CD8-positive, alpha-beta memory T cell (primary cell): ENCODE results near the gene BDH2. TPM values are rescaled to one million over a fixed set of nuclear protein-coding genes. Genes with fewer than 3 reads are reported as not detected.

Experiments used
- CTCF ChIA-PET: fragments of 350-600 bp; sonication (Branson Sonifier 250); formaldehyde crosslinking; loops from one replicate; lab custom pipeline; 2021; ENCODE audit warnings: antibody characterized with exemption; lab: Charles Lee
- POLR2A ChIA-PET: fragments of 350-600 bp; sonication (Branson Sonifier 250); formaldehyde crosslinking; loops from one replicate; lab custom pipeline; 2021; ENCODE audit warnings: antibody characterized with exemption; lab: Charles Lee
- DNase-seq, 5 donors: peaks; one replicate each; pipeline versions ENCODE4 v3.0.0 to v3.0.0-alpha.2; 2020 to 2022; ENCODE audit warnings: mixed read lengths in 1 of 5
- H3K27ac ChIP-seq: one replicate; pipeline ENCODE4 v1.7.0; 2013; ENCODE audit warnings: low read depth, mild to moderate bottlenecking, low read length, moderate library complexity
- H3K27me3 ChIP-seq: 2 replicates; pipeline ENCODE4 v1.7.0; 2013; ENCODE audit warnings: low read length, mild to moderate bottlenecking; ENCODE audit not compliant: insufficient read depth, poor library complexity, severe bottlenecking
- H3K36me3 ChIP-seq: 2 replicates; pipeline ENCODE4 v1.7.0; 2013; ENCODE audit warnings: mild to moderate bottlenecking, low read length, moderate library complexity; ENCODE audit not compliant: insufficient read depth
- H3K4me1 ChIP-seq: 2 replicates; pipeline ENCODE4 v1.7.0; 2013; ENCODE audit warnings: mild to moderate bottlenecking, low read length, moderate library complexity; ENCODE audit not compliant: insufficient read depth
- H3K4me3 ChIP-seq: 2 replicates; pipeline ENCODE4 v1.7.0; 2013; ENCODE audit warnings: mild to moderate bottlenecking, low read length
- H3K9me3 ChIP-seq: 2 replicates; pipeline ENCODE4 v1.7.0; 2013; ENCODE audit warnings: mild to moderate bottlenecking, low read length
- H3K27ac Mint-ChIP-seq, 8 donors: one replicate each; pipeline ENCODE4 v1.8.0; 2020 to 2021; ENCODE audit warnings: mixed read lengths in 8 of 8, mild to moderate bottlenecking in 6 of 8, inconsistent platforms in 3 of 8, moderate library complexity in 3 of 8
- H3K27me3 Mint-ChIP-seq, 2 donors: one replicate each; pipeline ENCODE4 v1.8.0; 2020 to 2021; ENCODE audit warnings: mixed read lengths in 2 of 2, mild to moderate bottlenecking in 1 of 2, moderate library complexity in 1 of 2
- H3K36me3 Mint-ChIP-seq, 3 donors: one replicate each; pipeline ENCODE4 v1.8.0; 2020 to 2021; ENCODE audit warnings: mixed read lengths in 3 of 3, inconsistent platforms in 1 of 3, mild to moderate bottlenecking in 1 of 3
- H3K4me1 Mint-ChIP-seq, 3 donors: one replicate each; pipeline ENCODE4 v1.8.0; 2020 to 2021; ENCODE audit warnings: mixed read lengths in 3 of 3, inconsistent platforms in 1 of 3, mild to moderate bottlenecking in 1 of 3
- H3K4me3 Mint-ChIP-seq, 7 donors: one replicate each; pipeline ENCODE4 v1.8.0; 2020 to 2021; ENCODE audit warnings: mixed read lengths in 7 of 7, mild to moderate bottlenecking in 6 of 7, moderate library complexity in 4 of 7, inconsistent platforms in 2 of 7
- H3K9me3 Mint-ChIP-seq, 5 donors: one replicate each; pipeline ENCODE4 v1.8.0; 2020 to 2022; ENCODE audit warnings: mixed read lengths in 5 of 5, mild to moderate bottlenecking in 3 of 5, moderate library complexity in 2 of 5, inconsistent platforms in 1 of 5
- polyA plus RNA-seq: library from polyadenylated mRNA; unstranded; fragments of 300-500 nt; fragmentation: Illumina TruSeq; gene quantifications from one replicate; pipeline ENCODE4 v1.2.3, GENCODE V29; 2021
- total RNA-seq, 2 experiments: library from RNA; stranded (reverse); gene quantifications; one replicate each; pipeline ENCODE4 v1.2.3, GENCODE V29; 2021

Gene BDH2
- total and polyA plus RNA-seq, 3 experiments from 2014 or later = 10.9 to 29.2 (median 11.4) TPM

DNA sequence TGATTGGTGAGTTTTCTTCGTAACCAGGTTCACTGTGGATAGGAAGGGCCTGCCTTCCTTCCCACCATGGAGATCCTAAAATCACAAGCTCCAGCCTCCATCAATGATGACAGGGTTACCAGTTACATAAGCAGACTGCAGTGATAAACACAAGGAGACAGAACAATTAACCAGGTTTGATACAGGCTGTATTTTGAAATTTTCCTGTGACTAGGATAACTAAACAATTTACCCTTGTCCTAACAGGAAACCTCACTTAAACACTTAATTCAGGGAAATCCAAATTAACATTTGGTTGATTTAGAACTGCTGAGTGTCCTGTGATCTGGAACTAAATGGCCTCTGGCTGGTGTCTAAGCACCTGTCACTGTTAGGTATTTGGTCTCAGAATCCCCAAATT is 20.0 kb downstream of the BDH2 start:
- POLR2A ChIA-PET = no interaction called here
- peak overlapping the region in 3 of 8 donors; percentile 56 to 70 (median 66) for H3K27ac Mint-ChIP-seq
- DNase-seq = no peak

DNA sequence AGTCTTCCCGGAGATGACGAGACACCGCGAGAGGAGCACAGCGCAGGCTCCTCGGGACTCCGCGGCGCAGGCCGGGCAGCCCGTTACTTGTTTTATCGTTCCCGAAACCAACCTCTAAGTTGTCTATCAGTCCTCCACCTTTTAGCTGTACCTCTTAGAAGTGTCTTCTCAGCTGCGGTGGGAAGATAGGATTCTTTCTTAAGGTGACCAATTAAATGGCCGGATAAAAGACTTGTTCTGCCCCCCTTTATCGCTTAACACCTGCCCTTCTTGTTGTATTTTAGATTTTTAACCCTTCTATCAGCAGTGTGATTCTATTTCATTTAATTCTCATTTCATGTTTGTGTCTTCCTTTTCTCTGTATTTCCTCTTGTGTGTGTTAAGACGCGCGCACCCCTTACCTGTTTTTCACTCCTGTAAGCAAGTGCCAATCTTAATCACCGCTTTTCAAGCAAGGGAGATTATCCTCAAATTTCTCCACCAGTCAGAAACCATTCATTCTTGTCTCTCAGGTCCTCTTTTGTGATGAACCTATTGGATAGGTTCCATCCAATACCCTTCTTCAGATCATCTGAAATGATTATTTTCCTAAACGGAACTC is 22.8 kb downstream of the BDH2 start, which contains the start of gene SLC9B2:
Gene SLC9B2, minus strand, starts transcription at position 15 of the 601 bp plus-strand sequence. CDS start 9,211 bp downstream, outside the sequence.
- Mint-ChIP-seq H3K36me3 (peaks cover 4 to 22% (median 7%) of the 10 kb centered on the region in 3 donors), H3K9me3 (no peaks in the 10 kb centered on the region), H3K4me3 (peak within 1 kb of the TSS; percentile 89 to 99 (median 95)), H3K27ac (peak within 1 kb of the TSS; percentile 89 to 100 (median 99)), H3K27me3 (no peaks in the 10 kb centered on the region), H3K4me1 (peaks cover 42 to 66% (median 62%) of the 10 kb centered on the region in 3 donors)
- H3K27me3 ChIP-seq = no peaks in the 10 kb centered on the region
- POLR2A ChIA-PET = interaction anchor here (0.8 to 1.4 kb wide), 4 partner anchors 57 to 732 kb away, joined by 3 to 5 read pairs (median 4); partner anchors contain the start of genes SLC39A8, SLC9B1 and UBE2D3
- no peaks in the 10 kb centered on the region for H3K9me3 ChIP-seq
- DNase-seq = no peak
- no peaks in the 10 kb centered on the region for H3K36me3 ChIP-seq
- peak within 1 kb of the TSS; percentile 49 for H3K4me3 ChIP-seq
- CTCF ChIA-PET = interaction anchor here (0.7 to 1.7 kb wide), 6 partner anchors 11 to 576 kb away, joined by 3 to 12 read pairs (median 3); partner anchors contain the start of genes NFKB1 and UBE2D3
- H3K4me1 ChIP-seq = peaks cover 26% of the 10 kb centered on the region
- H3K27ac ChIP-seq = peak within 1 kb of the TSS; percentile 94

More for the DNA sequence above, 20.0 kb downstream of the BDH2 start:
- H3K4me3 ChIP-seq = no peak overlapping the region
- peaks cover 4 to 26% (median 20%) of the 10 kb centered on the region in 3 donors for H3K36me3 Mint-ChIP-seq
- H3K27me3 Mint-ChIP-seq = no peaks in the 10 kb centered on the region
- H3K9me3 Mint-ChIP-seq = no peaks in the 10 kb centered on the region
- H3K4me3 Mint-ChIP-seq = no peak overlapping the region
- H3K36me3 ChIP-seq = no peaks in the 10 kb centered on the region
- peaks cover 19% of the 10 kb centered on the region for H3K4me1 ChIP-seq
- no peaks in the 10 kb centered on the region for H3K27me3 ChIP-seq
- H3K4me1 Mint-ChIP-seq = peaks cover 27 to 41% (median 39%) of the 10 kb centered on the region in 3 donors
- CTCF ChIA-PET = interaction anchor here (2.1 kb wide), 1 partner anchor 12 kb away, joined by 9 read pairs; no protein-coding TSS in a partner anchor
- no peaks in the 10 kb centered on the region for H3K9me3 ChIP-seq
- H3K27ac ChIP-seq = no peak overlapping the region

DNA sequence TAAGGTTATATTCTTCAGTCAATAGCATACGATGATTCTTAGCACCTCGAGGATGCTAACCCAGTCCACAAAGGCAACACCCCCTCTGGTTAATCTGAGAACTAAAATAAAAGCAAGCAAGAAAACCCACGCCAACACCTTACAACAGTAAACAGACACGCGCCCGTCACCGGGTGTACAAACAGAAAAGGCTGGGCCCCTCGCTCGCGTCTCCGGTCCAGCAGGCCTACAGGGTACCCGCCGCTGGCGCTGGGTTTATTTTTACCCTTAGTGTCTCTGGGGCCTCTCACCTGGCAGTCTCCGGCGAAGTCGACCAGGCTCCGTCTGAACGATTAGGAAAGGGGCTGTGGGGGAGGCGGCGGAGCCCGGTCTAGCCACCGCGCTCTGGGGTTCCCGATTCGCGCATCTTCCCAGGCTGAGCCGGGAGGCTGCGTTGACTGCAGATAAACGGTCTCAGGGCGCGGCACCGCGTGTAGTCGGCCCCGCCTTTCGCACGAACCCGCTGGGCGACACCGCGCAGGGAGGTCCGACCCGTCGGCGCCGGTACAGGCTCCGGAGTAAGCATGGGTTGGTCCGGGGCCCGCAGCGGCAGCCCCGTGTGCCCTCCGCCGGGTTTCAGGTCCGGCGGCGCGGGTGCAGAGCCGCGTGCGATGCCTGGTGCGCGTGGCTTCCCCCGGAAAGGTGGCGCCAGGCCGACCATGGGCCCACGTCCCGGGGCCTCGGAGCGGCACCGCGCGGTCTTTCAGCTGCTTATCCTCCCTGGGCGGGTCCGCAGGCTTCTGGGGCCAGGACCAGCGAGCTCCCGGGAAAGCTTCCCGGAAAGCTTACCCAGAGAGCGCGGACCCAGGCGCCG is 23.5 kb downstream of the BDH2 start:
- Histone ChIP-seq H3K4me1 (peaks cover 26% of the 10 kb centered on the region), H3K9me3 (no peaks in the 10 kb centered on the region), H3K27me3 (no peaks in the 10 kb centered on the region), H3K27ac (peak overlapping the region; percentile 94), H3K4me3 (peak overlapping the region; percentile 49), H3K36me3 (no peaks in the 10 kb centered on the region)
- ChIA-PET CTCF (interaction anchor here (0.7 to 1.7 kb wide), 9 partner anchors 9 to 576 kb away, joined by 3 to 12 read pairs (median 3); partner anchors contain the start of genes BDH2, NFKB1 and UBE2D3), POLR2A (interaction anchor here (0.8 to 1.4 kb wide), 4 partner anchors 57 to 731 kb away, joined by 3 to 5 read pairs (median 4); partner anchors contain the start of genes SLC39A8, SLC9B1 and UBE2D3)
- H3K27me3 Mint-ChIP-seq = no peaks in the 10 kb centered on the region
- peaks cover 42 to 66% (median 62%) of the 10 kb centered on the region in 3 donors for H3K4me1 Mint-ChIP-seq
- H3K9me3 Mint-ChIP-seq = no peaks in the 10 kb centered on the region
- peak overlapping the region; percentile 89 to 99 (median 95) for H3K4me3 Mint-ChIP-seq
- H3K27ac Mint-ChIP-seq = peak overlapping the region; percentile 89 to 100 (median 99)
- peaks cover 0 to 17% (median 4%) of the 10 kb centered on the region in 3 donors for H3K36me3 Mint-ChIP-seq
- DNase-seq = peak; percentile 45 to 84 (median 69)

DNA sequence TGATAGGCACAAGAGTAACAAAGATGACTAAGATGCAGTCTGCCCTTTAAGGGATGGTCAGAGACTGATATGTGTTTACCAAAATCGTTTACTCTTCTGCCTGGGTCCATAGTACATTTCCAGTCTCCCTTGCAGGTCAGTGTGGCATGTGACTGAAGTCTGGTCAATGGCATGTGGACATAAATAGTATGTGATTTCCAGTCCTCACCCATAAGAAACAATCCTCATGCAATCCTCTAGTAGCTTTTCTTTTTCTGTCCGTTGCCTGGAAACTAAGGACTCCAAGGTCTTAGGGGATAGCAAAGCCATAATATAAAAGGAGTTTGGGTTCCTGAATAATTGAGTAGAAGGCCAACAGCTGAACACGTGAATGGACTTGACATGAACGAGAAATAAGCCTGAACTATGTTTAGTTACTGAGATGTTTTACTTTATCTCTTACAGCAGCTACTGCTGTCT is 24.2 kb downstream of the BDH2 start:
- Mint-ChIP-seq H3K27ac (peak overlapping the region; percentile 89 to 100 (median 99)), H3K27me3 (no peaks in the 10 kb centered on the region), H3K4me3 (peak overlapping the region; percentile 89 to 99 (median 95)), H3K36me3 (peaks cover 0 to 16% (median 5%) of the 10 kb centered on the region in 3 donors), H3K4me1 (peaks cover 45 to 69% (median 67%) of the 10 kb centered on the region in 3 donors), H3K9me3 (no peaks in the 10 kb centered on the region)
- CTCF ChIA-PET = interaction anchor here (0.7 to 1.5 kb wide), 3 partner anchors 9 to 24 kb away, joined by 3 to 4 read pairs (median 3); partner anchors contain the start of gene BDH2
- H3K9me3 ChIP-seq = no peaks in the 10 kb centered on the region
- no peaks in the 10 kb centered on the region for H3K36me3 ChIP-seq
- peak overlapping the region; percentile 49 for H3K4me3 ChIP-seq
- peak overlapping the region; percentile 94 for H3K27ac ChIP-seq
- no peaks in the 10 kb centered on the region for H3K27me3 ChIP-seq
- H3K4me1 ChIP-seq = peaks cover 26% of the 10 kb centered on the region
- POLR2A ChIA-PET = no interaction called here
- no peak for DNase-seq

DNA sequence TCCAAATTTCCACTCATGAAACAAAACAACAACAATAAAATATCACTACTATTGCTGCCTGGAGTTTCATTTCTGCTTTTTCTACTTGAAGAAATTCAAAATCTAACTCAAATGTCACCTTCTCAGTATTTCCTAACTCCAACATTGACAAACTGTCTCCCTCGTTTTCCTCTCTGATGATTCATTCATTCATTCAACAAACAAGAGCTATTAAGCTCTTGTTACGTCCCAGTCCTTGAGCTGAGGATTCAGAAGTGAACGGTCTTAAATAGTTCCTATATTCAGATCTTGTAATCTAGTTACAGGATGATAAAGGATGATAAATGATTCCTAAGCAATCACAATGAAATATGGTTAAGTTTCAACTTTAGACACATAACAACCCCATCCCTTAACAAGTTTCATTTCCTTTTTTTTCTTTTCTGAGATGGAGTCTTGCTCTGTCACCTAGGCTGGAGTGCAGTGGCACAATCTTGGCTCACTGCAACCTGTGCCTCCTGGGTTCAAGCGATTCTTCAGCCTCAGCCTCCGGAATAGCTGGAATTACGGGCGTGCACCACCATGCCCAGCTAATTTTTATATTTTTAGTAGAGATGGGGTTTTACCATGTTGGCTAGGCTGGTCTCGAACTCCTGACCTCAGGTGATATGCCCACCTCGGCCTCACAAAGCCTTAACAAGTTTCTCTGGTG is 24.7 kb downstream of the BDH2 start:
- Mint-ChIP-seq H3K4me1 (peaks cover 45 to 69% (median 68%) of the 10 kb centered on the region in 3 donors), H3K36me3 (peaks cover 0 to 16% (median 5%) of the 10 kb centered on the region in 3 donors), H3K27me3 (no peaks in the 10 kb centered on the region), H3K9me3 (no peaks in the 10 kb centered on the region), H3K27ac (peak overlapping the region in 7 of 8 donors; percentile 26 to 100 (median 99)), H3K4me3 (peak overlapping the region; percentile 89 to 99 (median 95))
- no peak for DNase-seq
- ChIA-PET POLR2A (no interaction called here), CTCF (interaction anchor here (0.7 to 1.5 kb wide), 3 partner anchors 8 to 25 kb away, joined by 3 to 4 read pairs (median 3); partner anchors contain the start of gene BDH2)
- Histone ChIP-seq H3K27me3 (no peaks in the 10 kb centered on the region), H3K4me1 (peaks cover 26% of the 10 kb centered on the region), H3K36me3 (no peaks in the 10 kb centered on the region), H3K27ac (no peak overlapping the region), H3K4me3 (peak overlapping the region; percentile 49), H3K9me3 (no peaks in the 10 kb centered on the region)

DNA sequence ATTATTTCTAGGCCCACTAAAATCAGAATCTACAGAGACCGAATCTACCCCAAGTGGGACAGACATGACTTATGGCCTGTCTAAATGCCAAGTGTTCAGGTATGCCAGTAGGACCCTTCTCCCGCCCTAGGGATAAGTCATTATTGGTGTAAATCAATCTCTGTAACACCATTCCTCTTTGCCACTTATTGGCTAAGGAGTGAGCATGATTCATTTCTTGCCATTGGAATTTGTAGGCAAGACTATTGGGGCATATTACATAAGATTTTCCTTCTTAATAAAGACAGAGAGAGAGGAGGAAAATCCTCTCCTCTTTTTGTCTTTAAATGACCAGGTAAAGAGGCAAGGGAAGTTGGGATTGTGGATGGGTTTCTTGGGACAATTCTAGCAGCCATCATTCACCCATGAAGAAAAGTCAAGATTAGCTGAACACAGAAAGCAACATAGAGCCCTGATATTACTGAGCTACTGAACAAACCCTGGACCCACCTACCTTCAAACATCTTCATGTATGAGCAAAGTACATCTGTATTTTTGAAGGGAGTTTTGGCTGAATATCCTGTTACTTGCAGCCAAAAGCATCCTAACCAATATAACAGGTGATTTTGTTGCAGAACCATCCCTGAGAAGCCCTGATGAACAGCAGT is 25.7 kb downstream of the BDH2 start:
- POLR2A ChIA-PET = no interaction called here
- H3K27me3 Mint-ChIP-seq = no peaks in the 10 kb centered on the region
- Histone ChIP-seq H3K27ac (no peak overlapping the region), H3K4me1 (peaks cover 26% of the 10 kb centered on the region), H3K27me3 (no peaks in the 10 kb centered on the region), H3K9me3 (no peaks in the 10 kb centered on the region), H3K4me3 (no peak overlapping the region), H3K36me3 (no peaks in the 10 kb centered on the region)
- DNase-seq = no peak
- H3K9me3 Mint-ChIP-seq = no peaks in the 10 kb centered on the region
- peaks cover 0 to 14% (median 2%) of the 10 kb centered on the region in 3 donors for H3K36me3 Mint-ChIP-seq
- peak overlapping the region in 2 of 8 donors; percentile 9 to 45 for H3K27ac Mint-ChIP-seq
- CTCF ChIA-PET = no interaction called here
- peaks cover 43 to 66% (median 60%) of the 10 kb centered on the region in 3 donors for H3K4me1 Mint-ChIP-seq
- peak overlapping the region; percentile 10 to 96 (median 29) for H3K4me3 Mint-ChIP-seq
